Measurements from ENCODE around the gene AGMO.

The AGMO gene

DNA sequence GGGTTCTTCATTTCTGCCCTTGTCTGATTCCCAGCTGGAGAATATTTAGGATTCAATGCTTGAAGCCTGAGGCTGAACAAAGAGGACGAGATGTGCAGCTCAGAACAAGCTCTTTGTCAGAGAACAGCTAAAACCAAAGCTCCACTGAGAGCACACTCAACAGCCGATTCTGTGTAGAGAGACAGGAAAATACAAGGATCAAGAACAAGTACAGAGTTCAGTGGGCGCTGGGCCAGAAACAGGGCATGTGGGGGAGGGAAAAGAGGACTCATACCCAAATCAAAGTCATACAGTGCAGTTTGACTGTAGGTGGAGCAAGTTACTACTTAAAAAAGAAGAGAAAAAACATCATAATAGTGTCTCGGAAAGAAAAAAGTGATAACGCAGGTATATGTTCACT is at the start of gene AGMO:
AGMO (minus strand) TSS at position 181 of the 400 bp plus-strand sequence.
- DNase-seq (ENCODE audit: low read depth), result no peak

DNA sequence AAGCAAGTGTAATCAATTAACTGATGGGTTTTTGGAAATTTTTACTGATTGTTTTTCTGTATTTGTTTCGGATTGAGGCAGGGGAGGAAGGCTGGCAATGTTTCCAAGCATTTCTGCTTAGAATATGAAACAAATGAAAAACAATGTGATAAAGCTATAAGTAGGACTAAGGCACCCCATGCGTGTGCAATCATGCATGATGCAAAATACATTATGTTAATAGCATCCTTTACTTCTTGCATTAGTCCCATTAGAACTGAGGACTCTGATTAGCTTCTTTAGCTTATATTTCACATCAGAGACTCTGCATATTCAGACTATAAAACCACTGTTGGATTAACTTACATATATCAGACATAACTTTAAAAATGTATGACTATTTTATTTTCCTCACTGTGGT is 48.7 kb upstream of the AGMO start:
- DNase-seq (ENCODE audit: low read depth), result no peak

DNA sequence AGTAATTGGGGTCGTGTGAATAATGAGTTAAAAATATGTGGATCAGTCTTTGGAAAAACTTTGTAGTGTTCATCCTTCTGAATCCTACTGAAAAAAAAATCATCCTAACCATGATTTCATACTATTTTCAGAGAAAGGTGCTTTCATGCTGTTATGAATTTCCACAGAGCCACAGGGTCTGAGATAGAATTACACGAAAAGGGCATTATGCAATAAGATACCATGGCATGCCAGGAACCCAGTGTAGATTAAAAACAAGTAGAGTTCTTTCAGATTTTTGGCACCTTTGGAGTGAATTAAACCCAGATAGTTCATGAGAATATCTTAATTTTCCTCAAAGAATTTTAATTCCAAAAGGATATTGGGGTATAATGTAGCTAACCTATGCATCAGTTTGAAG is 47.5 kb upstream of the AGMO start:
- DNase-seq (ENCODE audit: low read depth), result no peak

DNA sequence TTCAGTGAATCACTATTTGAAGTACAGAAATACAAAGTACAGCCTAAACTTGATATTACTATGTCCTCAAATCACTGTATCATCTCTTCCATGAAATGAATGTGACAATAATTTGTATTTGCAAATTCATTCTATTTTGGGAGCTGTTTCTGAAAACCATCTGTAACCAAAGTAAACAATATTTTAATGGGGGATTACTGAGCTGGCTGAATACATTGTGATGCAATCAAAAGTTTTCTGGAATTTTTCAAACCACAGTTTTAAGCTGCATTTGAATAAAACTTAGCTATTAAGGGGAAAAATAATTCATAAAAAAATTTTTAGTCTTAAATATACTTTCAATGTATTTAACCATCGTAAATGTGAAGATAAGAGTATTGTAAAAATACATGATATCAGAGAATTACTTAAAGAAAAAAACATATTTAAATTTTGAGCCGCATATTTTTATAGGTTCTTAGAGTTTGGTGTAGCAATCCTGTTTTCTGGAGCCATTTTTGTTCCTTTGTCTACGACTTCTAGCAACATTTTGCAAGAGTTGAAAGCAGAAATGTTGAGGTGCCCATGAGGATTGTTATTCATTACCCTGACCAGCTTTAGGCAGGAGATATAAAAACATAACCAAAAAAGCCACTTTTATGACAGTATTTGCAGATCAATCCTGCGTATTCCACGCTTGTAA is 45.9 kb upstream of the AGMO start:
- no peak for DNase-seq (ENCODE audit: low read depth)

DNA sequence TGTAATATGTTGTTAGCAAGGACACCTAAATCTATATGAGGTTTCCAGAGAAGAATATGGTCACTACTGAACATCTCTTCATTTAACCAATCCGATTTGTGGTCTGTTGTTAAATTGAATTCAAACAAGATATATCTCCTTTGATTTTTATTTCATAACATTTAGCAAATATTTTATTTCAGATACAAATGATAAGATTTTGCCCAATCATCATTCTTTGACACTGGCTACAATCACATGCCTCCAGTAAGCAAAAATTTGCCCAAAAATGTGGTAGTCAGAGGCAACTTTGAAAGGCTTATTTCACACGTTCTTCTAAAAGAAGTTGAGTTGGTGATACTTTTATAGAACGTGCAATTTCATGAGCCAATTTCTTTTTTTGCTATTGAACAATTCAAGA is 44.7 kb upstream of the AGMO start:
- DNase-seq (ENCODE audit: low read depth), result no peak

DNA sequence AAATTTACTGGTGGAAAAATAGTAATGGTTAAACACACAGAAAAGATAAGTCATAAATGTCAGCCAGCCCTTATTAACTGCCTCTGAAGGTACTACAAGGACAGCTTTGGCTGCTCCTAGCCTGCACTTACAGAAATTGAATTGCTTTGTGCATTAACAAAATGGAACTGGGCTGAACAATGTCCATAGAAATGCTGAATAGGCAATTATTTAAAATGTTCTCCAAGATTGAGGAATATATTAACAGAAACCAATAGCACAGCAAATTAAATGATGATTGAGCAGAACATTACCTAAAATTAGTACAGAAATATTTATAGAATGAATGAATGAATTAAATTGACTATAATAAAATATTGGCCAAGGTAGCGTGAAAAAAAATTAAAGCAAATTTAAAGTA is 42.4 kb upstream of the AGMO start:
- no peak for DNase-seq (ENCODE audit: low read depth)

DNA sequence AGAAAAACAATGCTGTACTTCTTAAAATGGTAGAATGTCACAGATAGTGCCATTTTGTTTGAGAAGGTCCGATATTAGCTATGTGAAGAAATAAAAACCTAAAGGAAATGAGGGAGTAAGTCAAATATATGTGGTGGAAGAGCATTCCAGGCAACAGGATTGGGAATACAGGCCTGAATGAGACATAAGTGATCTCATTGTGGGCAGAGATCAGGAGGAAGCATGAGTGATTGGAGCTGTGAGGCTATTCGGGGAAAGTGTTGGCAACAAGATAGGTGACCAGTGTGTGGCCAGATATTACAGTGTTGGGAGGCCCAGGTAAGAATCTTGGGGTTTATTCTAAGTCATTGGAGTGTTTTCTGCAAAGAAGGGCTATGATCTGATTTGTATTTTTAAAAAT is 41.3 kb upstream of the AGMO start:
- DNase-seq (ENCODE audit: low read depth), result no peak

DNA sequence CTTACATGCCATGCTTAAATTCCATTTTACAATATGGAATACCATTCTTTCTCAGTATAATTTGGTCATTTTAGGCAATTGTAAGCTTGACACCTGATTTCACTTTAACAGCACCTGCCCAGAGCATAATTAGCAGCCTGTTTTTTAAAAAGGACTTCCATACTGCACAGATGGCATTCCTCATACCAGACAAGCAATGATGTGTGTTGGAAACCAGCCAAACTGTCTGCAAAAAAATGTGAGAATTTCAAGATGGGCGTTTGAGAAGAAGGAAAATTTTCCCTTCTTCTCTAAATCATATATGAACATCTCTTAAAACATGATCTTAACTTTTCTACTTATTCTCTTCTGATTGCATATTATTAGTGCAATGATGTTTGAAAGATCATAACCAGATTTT is 40.4 kb upstream of the AGMO start:
- no peak for DNase-seq (ENCODE audit: low read depth)

DNA sequence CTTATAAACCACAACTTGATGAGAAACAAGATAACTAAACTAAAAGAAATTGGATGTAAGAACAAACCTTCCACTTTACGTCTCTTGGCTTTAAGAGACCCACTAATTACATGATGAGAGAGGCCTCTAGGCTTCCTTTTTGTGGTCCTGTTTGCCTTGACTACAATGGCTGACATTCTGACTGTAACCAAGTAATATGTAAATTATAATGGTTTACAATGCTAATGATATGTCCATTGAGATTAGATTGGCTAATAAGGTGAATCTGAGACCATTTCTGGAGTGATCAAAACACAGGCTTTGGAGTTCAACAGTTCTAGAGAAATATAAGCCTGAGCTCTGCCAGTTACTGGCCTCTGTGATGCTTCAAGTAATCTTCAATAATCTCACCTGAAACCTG is 39.4 kb upstream of the AGMO start:
- no peak for DNase-seq (ENCODE audit: low read depth)

DNA sequence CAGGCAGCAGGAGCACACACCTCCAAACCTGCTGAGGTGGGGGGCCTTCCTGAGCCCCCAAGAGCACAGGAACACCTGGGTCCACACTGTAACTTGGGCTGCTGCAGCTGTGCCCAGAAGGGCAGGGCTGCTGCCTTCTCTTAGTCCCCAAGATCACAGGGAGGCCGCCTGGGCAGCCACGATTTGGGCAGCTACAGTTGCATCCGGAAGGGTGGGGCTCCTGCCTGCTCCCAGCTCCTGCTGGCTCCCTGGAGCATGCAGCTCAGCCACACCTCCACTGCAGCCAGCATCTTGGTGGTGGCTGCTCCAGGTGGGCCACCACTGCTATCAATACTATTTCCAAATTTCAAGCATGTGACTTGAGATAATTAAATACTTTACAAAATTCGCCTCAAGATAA is 38.5 kb upstream of the AGMO start:
- DNase-seq (ENCODE audit: low read depth), result no peak

DNA sequence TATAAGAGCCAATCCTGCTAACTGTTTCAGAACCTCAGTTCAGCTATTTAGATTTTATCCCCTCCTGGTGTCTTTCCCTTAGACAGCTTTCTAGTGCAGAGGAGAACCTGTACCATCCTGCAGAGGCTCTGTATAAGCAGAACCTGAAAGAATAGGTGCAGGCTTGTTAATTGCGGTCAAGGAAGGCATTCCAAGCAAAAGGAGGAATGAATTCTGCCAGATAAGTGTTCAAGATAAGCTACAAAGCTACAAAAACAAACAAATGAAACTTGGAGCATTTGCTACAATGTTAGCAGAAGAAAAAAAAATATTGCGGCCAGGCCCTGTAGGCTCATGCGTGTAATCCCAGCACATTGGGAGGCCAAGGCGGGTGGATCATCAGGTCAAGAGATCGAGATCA is 32.6 kb upstream of the AGMO start:
- no peak for DNase-seq (ENCODE audit: low read depth)

DNA sequence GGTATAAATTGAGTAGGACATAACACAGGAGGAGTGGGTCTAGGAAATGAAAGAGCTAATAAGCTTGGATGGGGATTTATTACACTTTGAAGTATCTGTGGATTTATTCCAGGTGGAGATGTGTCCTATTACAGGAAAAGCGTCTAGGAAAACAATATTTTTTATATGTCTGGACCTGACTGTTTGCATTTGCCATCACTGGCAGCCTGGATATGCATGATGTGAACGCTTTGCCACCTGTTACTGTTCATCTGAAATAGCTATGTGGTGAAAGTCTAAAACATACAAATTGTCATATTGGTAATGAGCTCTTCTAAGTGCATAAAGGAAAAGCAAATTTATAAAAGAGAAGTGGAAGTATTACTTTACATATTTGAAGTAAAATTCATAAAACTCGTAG is 31.6 kb upstream of the AGMO start:
- DNase-seq (ENCODE audit: low read depth), result no peak

DNA sequence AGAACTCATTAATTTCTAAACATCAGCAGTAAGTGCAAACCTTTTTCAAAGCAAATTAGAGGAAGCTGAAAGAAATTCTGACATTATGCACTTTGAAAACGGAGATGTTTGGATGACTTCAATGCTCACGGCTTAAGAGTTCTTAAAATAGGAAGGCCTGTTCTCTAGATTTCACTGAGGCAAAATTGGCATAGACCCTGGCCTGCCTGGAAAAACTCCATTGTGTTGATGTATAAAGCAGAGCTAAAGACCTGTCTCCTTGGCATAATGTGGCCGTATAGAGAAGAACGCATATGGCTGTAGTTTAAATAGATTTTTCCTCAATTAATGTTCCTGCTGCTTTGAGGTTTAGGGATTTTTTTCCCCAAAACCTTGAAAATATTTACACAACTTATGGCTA is 24.5 kb upstream of the AGMO start:
- no peak for DNase-seq (ENCODE audit: low read depth)

DNA sequence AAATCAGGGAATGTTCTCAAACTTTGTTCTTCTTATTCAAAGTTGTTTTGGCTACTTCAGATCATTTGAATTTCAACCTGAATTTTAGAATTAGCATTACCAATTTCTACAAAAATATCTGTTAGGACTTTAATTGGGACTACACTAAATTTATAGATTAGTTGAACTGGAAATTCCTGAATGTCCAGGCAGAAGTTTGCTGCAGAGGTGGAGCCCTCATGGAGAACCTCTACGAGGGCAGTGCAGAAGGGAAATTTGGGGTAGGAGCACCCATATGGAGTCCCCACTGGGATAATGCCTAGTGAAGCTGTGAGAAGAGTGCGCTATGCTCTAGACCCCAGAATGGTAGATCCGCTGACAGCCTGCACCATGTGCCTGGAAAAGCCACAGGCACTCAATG is 22.8 kb upstream of the AGMO start:
- DNase-seq (ENCODE audit: low read depth), result no peak

DNA sequence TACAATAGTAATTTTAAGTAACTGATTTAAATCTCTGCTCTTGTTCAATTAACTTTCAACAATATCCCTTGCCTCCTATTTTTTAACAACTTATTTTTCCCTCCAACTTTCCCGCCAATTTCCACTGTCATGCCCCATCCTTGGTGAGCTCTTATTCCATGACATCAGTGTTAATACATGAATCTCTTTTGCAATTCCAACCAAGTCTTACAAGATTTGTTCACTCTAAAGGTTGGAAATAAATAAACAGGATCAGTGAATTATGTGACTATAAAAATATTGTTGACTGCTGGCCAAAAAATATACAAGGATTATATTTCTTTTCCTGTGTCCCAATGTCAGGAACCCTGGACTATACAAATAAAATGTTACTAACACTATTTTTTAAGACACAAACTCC is 21.0 kb upstream of the AGMO start:
- DNase-seq (ENCODE audit: low read depth), result no peak

DNA sequence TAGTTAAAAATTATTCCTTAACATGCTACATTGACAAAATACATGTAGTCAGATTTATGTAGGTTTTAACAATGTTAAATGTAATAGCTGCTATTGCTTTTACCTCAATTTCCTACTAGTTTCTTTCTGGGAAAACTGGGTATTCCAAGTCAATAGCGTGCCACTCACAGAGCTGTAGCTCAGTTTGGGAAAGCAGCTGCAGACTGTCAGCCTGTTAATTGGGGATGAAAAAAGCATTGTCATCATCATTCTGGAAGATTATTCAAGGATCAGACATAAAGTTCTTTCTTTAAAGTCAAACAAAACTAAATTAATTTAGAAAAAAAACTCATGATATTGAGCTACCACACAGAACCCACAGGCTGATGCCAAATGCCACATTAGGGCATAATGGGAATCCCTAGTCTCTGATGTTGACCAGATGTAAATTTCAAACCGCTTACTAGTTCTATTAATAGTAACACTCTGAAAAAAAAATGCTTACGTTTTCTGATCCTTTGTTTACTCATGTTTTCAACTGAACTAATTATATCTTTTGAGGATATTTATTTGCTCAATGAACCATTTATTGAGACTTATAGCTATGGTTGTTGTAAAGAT is 19.6 kb upstream of the AGMO start:
- no peak for DNase-seq (ENCODE audit: low read depth)

DNA sequence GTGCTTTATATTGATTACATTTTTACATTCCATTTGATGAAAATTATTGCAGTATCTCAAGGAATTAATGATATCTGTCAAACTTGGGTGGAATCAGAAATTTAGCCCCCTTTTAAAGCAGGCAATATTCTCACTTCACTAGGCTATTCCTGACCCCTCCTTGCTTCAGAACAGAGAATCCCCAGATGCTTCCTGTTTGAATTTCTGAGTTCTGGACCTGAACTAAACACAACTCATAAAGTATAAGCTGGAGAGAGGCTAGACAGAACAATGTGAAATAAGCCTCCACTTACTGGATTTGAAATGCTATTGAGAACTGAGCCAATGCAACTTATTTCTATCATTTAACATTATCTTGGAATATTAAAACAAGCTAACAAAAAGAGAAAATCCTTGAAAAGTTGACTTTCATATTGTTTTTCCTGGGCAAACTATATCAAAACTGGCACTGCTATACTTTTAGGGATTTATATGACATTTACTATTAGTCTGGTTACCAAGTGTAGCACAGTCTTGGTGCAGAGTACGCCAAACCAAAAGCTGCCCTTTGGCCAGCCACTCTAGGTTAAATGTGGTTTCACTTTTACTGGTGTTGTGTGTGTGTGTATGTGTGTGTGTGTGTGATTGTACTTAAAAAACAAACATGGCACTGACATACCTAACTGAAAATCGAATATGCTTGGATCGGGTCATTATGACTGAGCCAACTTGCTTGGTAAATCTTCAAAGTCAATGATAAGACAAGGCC is 19.0 kb upstream of the AGMO start:
- no peak for DNase-seq (ENCODE audit: low read depth)

DNA sequence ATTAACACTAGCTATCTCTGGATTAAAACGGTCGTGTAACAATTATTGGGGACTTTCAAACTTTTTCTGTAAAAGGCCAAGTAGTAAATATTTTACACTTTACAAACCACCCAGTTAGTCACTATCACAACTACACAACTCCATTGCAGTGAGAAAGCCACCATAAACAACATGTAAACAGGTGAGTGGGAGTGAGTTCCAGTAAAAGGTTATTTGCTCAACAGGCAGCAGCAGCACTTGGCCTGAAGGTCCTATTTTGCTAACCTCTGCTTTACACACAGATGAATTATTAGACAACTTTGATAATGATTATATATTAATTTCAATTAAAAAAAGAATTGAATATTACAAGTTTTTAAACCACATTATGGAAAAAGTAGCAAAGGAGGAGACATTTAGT is 15.8 kb upstream of the AGMO start:
- DNase-seq (ENCODE audit: low read depth), result no peak

DNA sequence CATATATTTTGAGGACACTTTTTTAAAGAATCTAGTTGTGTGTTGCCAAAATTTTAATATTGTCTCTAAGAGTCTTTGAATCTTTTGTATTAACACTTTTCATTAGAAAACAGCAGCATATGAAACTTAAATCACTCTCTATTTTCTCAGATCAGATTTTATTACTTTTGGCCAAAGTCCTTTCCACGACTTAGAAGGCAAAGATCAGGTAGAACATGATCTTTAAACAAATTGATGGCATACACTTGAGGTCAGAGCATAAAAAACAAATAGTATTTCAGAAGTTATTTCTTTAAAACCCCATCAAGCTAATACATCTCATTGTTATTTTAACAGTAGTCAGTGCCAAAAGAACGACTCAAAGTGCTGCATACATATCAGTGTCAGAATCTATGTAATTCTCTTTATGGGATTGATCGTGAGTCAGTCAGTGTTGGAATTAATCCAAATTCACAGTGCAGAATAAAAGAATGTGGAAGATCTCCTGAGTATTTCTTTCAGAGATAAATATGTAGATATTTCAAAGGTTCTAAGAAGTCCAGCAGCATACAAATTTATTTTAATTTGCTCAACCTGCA is 9.6 kb upstream of the AGMO start:
- DNase-seq (ENCODE audit: low read depth), result no peak

DNA sequence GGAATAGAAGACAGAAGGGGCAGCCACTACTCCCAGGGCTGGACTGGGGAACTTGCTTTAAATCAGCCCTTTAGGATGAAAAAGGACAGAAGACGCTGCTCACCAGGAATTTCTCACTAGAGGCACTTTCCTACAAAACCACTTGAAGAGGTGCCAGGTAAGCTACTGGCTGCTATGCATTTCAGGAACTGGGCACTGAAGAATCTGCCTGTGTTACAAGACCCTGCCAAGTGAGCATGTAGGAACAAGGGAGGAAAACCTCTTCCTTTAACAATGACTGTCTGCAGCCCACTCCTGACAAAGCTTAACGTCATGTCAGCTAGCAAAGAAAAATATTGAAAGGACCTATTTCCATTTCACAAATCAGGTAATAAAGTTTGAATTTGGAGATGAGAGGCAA is 5.8 kb upstream of the AGMO start:
- DNase-seq (ENCODE audit: low read depth), result no peak

DNA sequence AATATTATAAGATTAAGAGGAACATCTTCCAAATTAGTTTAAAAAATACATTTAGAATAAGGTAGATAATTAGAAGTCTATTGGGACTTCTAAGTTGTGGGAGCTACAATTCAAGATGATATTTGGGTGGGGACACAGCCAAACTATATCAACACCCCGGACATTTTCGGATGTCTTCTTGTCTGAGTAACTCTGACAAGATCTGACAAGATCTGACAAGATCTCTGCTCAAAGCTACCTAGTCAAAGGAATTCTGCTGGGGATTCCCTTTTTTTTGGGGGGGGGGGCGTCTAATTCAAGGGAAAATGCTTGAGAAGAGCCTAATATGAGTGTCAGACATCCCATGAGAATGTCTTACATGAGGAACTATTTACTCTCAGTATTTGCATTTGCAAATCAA is 5.2 kb upstream of the AGMO start:
- DNase-seq (ENCODE audit: low read depth), result no peak

DNA sequence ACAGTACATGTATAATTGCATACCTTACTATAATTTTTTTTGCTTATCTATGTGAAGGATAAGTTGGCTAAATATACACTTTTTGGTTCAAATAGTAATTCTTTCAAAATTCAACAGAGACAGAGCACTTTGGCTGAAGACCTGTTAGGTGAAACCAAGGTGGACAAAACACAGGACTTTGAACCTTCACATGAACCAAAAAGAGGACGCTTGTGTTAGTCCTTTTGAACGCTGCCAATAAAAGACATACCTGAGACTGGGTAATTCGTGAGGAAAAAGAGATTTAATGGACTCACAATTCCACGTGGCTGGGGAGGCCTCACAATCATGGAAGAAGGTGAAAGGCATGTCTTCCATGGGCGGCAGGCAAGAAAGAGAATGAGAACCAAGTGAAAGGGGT is 4.7 kb upstream of the AGMO start:
- no peak for DNase-seq (ENCODE audit: low read depth)

DNA sequence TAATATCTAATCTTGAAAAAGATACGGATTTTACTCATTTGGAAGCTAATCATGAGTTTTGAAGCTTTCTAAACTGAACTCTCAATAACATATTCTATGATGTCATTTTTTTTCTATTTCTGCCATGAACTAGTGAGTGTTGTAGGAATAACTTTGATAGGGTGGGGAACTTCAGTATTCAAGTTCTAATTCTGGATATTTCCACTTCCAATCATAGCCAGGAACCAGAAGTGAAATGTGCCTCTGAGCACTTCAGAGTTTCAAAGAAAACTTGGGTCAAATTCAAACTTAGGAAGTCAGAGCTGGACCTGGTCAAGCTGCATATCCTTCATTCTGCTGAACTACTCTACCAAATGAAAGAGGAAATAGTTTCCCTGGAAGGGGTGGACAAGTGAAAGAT is 847 bp downstream of the AGMO start:
- DNase-seq (ENCODE audit: low read depth), result no peak

All from stimulated activated CD8-positive, alpha-beta memory T cell treated with anti-CD3 and anti-CD28 coated beads, Interleukin-15, amount 100 ng/mL, for 24 hours (primary cell).